IMR-90 (cell line): ENCODE data around the gene USP10. TPM values are rescaled to one million over a fixed set of nuclear protein-coding genes. Genes with fewer than 3 reads are reported as not detected.
A peak's percentile ranks its signal among the peaks of the same experiment; 100 is the strongest.

ENCODE experiments used
- ATAC-seq: fragments of 200-7000 bp; cut with Tn5 transposase; 2 replicates; pipeline ENCODE4 v1.9.1; 2020; ENCODE audit warnings: low read depth, mild to moderate bottlenecking, moderate library complexity
- BruUV-seq: library from RNA; stranded (reverse); fragments of 400-500 nt; replicated peaks from 2 replicates; lab custom pipeline; 2021; lab: Mats Ljungman, UMichigan
- CTCF ChIA-PET: fragments of 300-600 bp; formaldehyde crosslinking; extraction: SDS; loops from one replicate; lab custom pipeline; 2021; ENCODE audit warnings: antibody characterized with exemption; lab: Yijun Ruan, JAX
- POLR2A ChIA-PET: fragments of 300-600 bp; sonication (Branson Sonifier 250); formaldehyde crosslinking; loops from one replicate; lab custom pipeline; 2022; ENCODE audit warnings: antibody characterized with exemption; ENCODE audit not compliant: unreplicated experiment; lab: Charles Lee
- DNase-seq: peaks from one replicate; pipeline ENCODE4 v3.0.0; 2013
- H2AFZ ChIP-seq: replicated peaks from 2 replicates; pipeline ENCODE3; 2013; ENCODE audit warnings: low read length, mild to moderate bottlenecking; ENCODE audit not compliant: poor library complexity
- H2AK5ac ChIP-seq: 2 replicates; pipeline ENCODE4 v1.6.1; 2013; ENCODE audit warnings: low read depth, low read length, inconsistent platforms
- H2AK9ac ChIP-seq: replicated peaks from 2 replicates; pipeline ENCODE3; 2013; ENCODE audit warnings: mild to moderate bottlenecking, low read depth, low read length, moderate library complexity; ENCODE audit not compliant: poor library complexity
- H2BK120ac ChIP-seq: 2 replicates; pipeline ENCODE4 v1.6.1; 2013; ENCODE audit warnings: low read depth, low read length, inconsistent platforms
- H2BK15ac ChIP-seq: 3 replicates; pipeline ENCODE4 v1.6.1; 2013; ENCODE audit warnings: low read depth, low read length, inconsistent platforms
- H2BK20ac ChIP-seq: 2 replicates; pipeline ENCODE4 v1.6.1; 2013; ENCODE audit warnings: low read depth, mild to moderate bottlenecking, inconsistent platforms, low read length, moderate library complexity
- H2BK5ac ChIP-seq: 2 replicates; pipeline ENCODE4 v1.6.1; 2013; ENCODE audit warnings: mild to moderate bottlenecking, low read depth, low read length, inconsistent platforms; ENCODE audit not compliant: poor library complexity, severe bottlenecking
- H3K14ac ChIP-seq: replicated peaks from 2 replicates; pipeline ENCODE4 v1.6.1; 2013; ENCODE audit warnings: low read depth, low read length, inconsistent platforms
- H3K18ac ChIP-seq: 2 replicates; pipeline ENCODE4 v1.6.1; 2013; ENCODE audit warnings: low read depth, low read length, control low read depth
- H3K23ac ChIP-seq: 2 replicates; pipeline ENCODE4 v1.6.1; 2013; ENCODE audit warnings: low read depth, low read length, inconsistent platforms
- H3K27ac ChIP-seq: 2 replicates; pipeline ENCODE4 v1.5.1; 2013; ENCODE audit warnings: mild to moderate bottlenecking, control low read depth, low read length; ENCODE audit not compliant: insufficient read depth
- H3K27me3 ChIP-seq: 2 replicates; pipeline ENCODE4 v1.6.1; 2013; ENCODE audit warnings: low read length; ENCODE audit not compliant: control insufficient read depth, insufficient read depth
- H3K36me3 ChIP-seq: 2 replicates; pipeline ENCODE4 v1.6.1; 2013; ENCODE audit warnings: low read length, mixed read lengths; ENCODE audit not compliant: control insufficient read depth, insufficient read depth
- H3K4ac ChIP-seq: 2 replicates; pipeline ENCODE4 v1.6.1; 2013; ENCODE audit warnings: low read depth, low read length, inconsistent platforms
- H3K4me1 ChIP-seq: 2 replicates; pipeline ENCODE4 v1.6.1; 2013; ENCODE audit warnings: low read length, mixed read lengths; ENCODE audit not compliant: control insufficient read depth, insufficient read depth
- H3K4me2 ChIP-seq: 2 replicates; pipeline ENCODE4 v1.6.1; 2013; ENCODE audit warnings: low read depth, mild to moderate bottlenecking, control low read depth, low read length, moderate library complexity
- H3K4me3 ChIP-seq: 2 replicates; pipeline ENCODE4 v1.5.1; 2013; ENCODE audit warnings: low read depth, mild to moderate bottlenecking, control low read depth, low read length, moderate library complexity; ENCODE audit not compliant: insufficient read depth
- H3K56ac ChIP-seq: 2 replicates; pipeline ENCODE4 v1.6.1; 2013; ENCODE audit warnings: low read length, inconsistent platforms; ENCODE audit not compliant: insufficient read depth; ENCODE audit errors: extremely low read depth
- H3K79me1 ChIP-seq, 2 experiments: 2 replicates each; pipeline ENCODE4 v1.6.1; 2013; ENCODE audit warnings: low read length in 2 of 2, inconsistent platforms in 1 of 2, low read depth in 1 of 2
- H3K9ac ChIP-seq: 2 replicates; pipeline ENCODE4 v1.6.1; 2013; ENCODE audit warnings: low read depth, low read length, control low read depth
- H3K9me1 ChIP-seq: 2 replicates; pipeline ENCODE4 v1.6.1; 2013; ENCODE audit warnings: low read length, inconsistent platforms; ENCODE audit not compliant: insufficient read depth
- H3K9me3 ChIP-seq: 2 replicates; pipeline ENCODE4 v1.6.1; 2013; ENCODE audit warnings: low read length; ENCODE audit not compliant: control insufficient read depth, insufficient read depth
- H4K20me1 ChIP-seq: 2 replicates; pipeline ENCODE4 v1.6.1; 2013; ENCODE audit warnings: low read length, inconsistent platforms; ENCODE audit not compliant: insufficient read depth
- H4K5ac ChIP-seq: 2 replicates; pipeline ENCODE4 v1.6.1; 2013; ENCODE audit warnings: mild to moderate bottlenecking, low read depth, low read length, control low read depth
- H4K8ac ChIP-seq, 2 experiments: 2 replicates each; pipeline ENCODE4 v1.6.1; 2013; ENCODE audit warnings: low read depth in 2 of 2, low read length in 2 of 2, control low read depth in 1 of 2, inconsistent platforms in 1 of 2
- H4K91ac ChIP-seq: 2 replicates; pipeline ENCODE4 v1.6.1; 2013; ENCODE audit warnings: low read depth, low read length, inconsistent platforms; ENCODE audit not compliant: insufficient read depth
- BHLHE40 ChIP-seq: fragments of 150-350 bp; IDR thresholded peaks from 2 replicates; pipeline ENCODE4 v1.6.1; 2016; ENCODE audit warnings: mild to moderate bottlenecking, low read depth, low read length
- CEBPB ChIP-seq: IDR thresholded peaks from 2 replicates; pipeline ENCODE4 v1.6.1; 2012; ENCODE audit warnings: low read depth, low read length, improper control_type of control experiment
- CHD1 ChIP-seq: IDR thresholded peaks from 2 replicates; pipeline ENCODE4 v1.6.1; 2012; ENCODE audit warnings: low read depth, low read length, improper control_type of control experiment
- ELK1 ChIP-seq: fragments of 150-350 bp; IDR thresholded peaks from 2 replicates; pipeline ENCODE4 v1.6.1; 2016; ENCODE audit warnings: low read depth, mild to moderate bottlenecking, low read length, moderate library complexity, borderline replicate concordance
- FOS ChIP-seq: fragments of 150-350 bp; IDR thresholded peaks from 2 replicates; pipeline ENCODE4 v1.6.1; 2016; ENCODE audit warnings: low read depth, low read length
- MAFK ChIP-seq: IDR thresholded peaks from 2 replicates; pipeline ENCODE4 v1.6.1; 2012; ENCODE audit warnings: low read depth, low read length, improper control_type of control experiment
- MAZ ChIP-seq: IDR thresholded peaks from 2 replicates; pipeline ENCODE4 v1.6.1; 2012; ENCODE audit warnings: low read depth, mild to moderate bottlenecking, low read length, improper control_type of control experiment, moderate library complexity, borderline replicate concordance
- MXI1 ChIP-seq: IDR thresholded peaks from 2 replicates; pipeline ENCODE4 v1.6.1; 2012; ENCODE audit warnings: low read depth, mild to moderate bottlenecking, low read length, moderate library complexity, borderline replicate concordance
- NFE2L2 ChIP-seq: fragments of 150-350 bp; IDR thresholded peaks from 2 replicates; pipeline ENCODE4 v1.6.1; 2016; ENCODE audit warnings: low read depth, mild to moderate bottlenecking, low read length
- POLR2A ChIP-seq: IDR thresholded peaks from 2 replicates; pipeline ENCODE4 v1.6.1; 2012; ENCODE audit warnings: mild to moderate bottlenecking, low read depth, low read length
- RAD21 ChIP-seq: IDR thresholded peaks from 2 replicates; pipeline ENCODE4 v1.6.1; 2012; ENCODE audit warnings: low read length, improper control_type of control experiment
- RCOR1 ChIP-seq: IDR thresholded peaks from 2 replicates; pipeline ENCODE4 v1.6.1; 2012; ENCODE audit warnings: mild to moderate bottlenecking, low read length, improper control_type of control experiment; ENCODE audit not compliant: insufficient replicate concordance
- RFX5 ChIP-seq: IDR thresholded peaks from 2 replicates; pipeline ENCODE4 v1.8.0; 2012; ENCODE audit warnings: low read depth, mild to moderate bottlenecking, low read length, moderate library complexity
- SMC3 ChIP-seq: fragments of 150-350 bp; IDR thresholded peaks from 2 replicates; pipeline ENCODE4 v1.6.1; 2016; ENCODE audit warnings: low read depth, mild to moderate bottlenecking, antibody characterized with exemption, low read length, moderate library complexity
- USF2 ChIP-seq: fragments of 150-350 bp; IDR thresholded peaks from 2 replicates; pipeline ENCODE4 v1.6.1; 2017; ENCODE audit warnings: mild to moderate bottlenecking, antibody characterized with exemption, low read length, low read depth
- WGBS, 2 experiments: methylation state at CpG; one replicate each; pipeline versions ENCODE4 v1.1.5 to v1.1.7; 2013; ENCODE audit warnings: missing lambda C conversion rate in 2 of 2; ENCODE audit not compliant: insufficient read length in 1 of 2; ENCODE audit errors: extremely low coverage in 2 of 2; 5-methylcytosine and 5-hydroxymethylcytosine counted together
- dilution Hi-C: fragments of 300-500 bp; cut with HindIII; formaldehyde crosslinking; loops from one replicate; pipeline ENCODE4 v1.14.3; 2018; ENCODE audit warnings: low sequenced_read_pairs; ENCODE audit not compliant: unreplicated experiment
- in situ Hi-C: fragments of 300-500 bp; cut with MboI; formaldehyde crosslinking; loops from 3 replicates; pipeline ENCODE4 v1.14.3; 2019; ENCODE audit warnings: low sequenced_read_pairs, inconsistent platforms, mixed read lengths
- intact Hi-C: fragments of 100-400 bp; cut with micrococcal nuclease; formaldehyde crosslinking; loops from 2 replicates; pipeline ENCODE4 v1.10.0; 2022
- polyA plus RNA-seq, 3 experiments: library from polyadenylated mRNA; depleted of rRNA; stranded (reverse); fragments of >200 nt; gene quantifications; 2 replicates each; pipeline ENCODE4 v1.2.3, GENCODE V29; 2012; ENCODE audit warnings: low replicate concordance in 1 of 3
- total RNA-seq: library from RNA; depleted of rRNA; stranded (reverse); fragments of >200 nt; gene quantifications from 2 replicates; pipeline ENCODE4 v1.2.3, GENCODE V29; 2012
- TF ChIP-seq, protein P1 (sequence below): conservative IDR thresholded peaks from 2 replicates; pipeline ENCODE4 v1.5.1; 2012; ENCODE audit warnings: mild to moderate bottlenecking, low read depth, low read length, improper control_type of control experiment

Gene USP10
- total and polyA plus RNA-seq, 2 of the 4 experiments (the other 2 are of a cell fraction), result 54.3 to 79.0 TPM

DNA sequence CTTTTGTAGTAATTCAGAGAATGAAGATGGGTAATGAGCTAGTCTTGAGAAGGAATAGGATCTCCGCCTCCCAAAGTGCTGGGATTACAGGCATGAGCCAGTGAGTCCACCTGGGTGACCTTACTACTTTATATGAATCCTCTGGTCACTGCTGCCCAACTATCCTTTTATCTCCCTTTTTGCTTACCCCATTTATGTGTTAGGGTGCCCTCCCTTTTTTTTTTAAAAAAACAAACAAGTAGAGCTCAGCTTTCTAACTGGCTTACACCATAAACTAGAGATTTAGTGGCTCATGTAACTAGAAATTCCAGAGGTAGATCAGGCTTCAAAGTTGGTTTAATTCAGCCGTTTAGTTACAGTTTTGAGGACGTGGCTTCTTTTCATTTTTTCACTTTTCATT is 15.6 kb downstream of the USP10 start:
- Histone ChIP-seq H2BK120ac (no peak overlapping the region), H3K36me3 (0 out of 2 replicates have a peak, but pooled peaks cover 3% of the 10 kb centered on the region), H3K27ac (peak overlapping the region; percentile 2; the same call in 1 of the 2 replicates), H2BK20ac (no peak overlapping the region), H4K5ac (no peak overlapping the region), H2BK15ac (no peak overlapping the region), H3K79me1 (peaks cover 12 to 85% of the 10 kb centered on the region in 2 experiments), H3K56ac (no peak overlapping the region), H3K9me3 (no peaks in the 10 kb centered on the region), H3K4ac (no peak overlapping the region), H2AK5ac (0 out of 2 replicates have a peak overlapping the region, but pooled peaks have one; percentile 7), H4K91ac (no peak overlapping the region; the same call in 1 of the 2 replicates), H3K23ac (no peak overlapping the region), H2AK9ac (no peak overlapping the region), H4K8ac (no peak overlapping the region), H3K9ac (no peak overlapping the region), H3K14ac (no peak overlapping the region), H4K20me1 (peaks cover 97% of the 10 kb centered on the region), H3K4me2 (no peak overlapping the region), H3K18ac (no peak overlapping the region), H2AFZ (no peak overlapping the region), H3K9me1 (peaks cover 46% of the 10 kb centered on the region), H3K27me3 (no peaks in the 10 kb centered on the region), H3K4me3 (no peak overlapping the region), H2BK5ac (no peak overlapping the region), H3K4me1 (peaks cover 10% of the 10 kb centered on the region)
- intact Hi-C loops, result no loop called here
- dilution Hi-C loops, result no loop called here
- POLR2A ChIA-PET, result interaction anchor here (0.6 kb wide), 1 partner anchor 132 kb away, joined by 3 read pairs; no protein-coding TSS in a partner anchor
- in situ Hi-C loops, result loop anchor here (25.0 kb wide), 1 partner anchor 428 kb away; the partner anchor contains the start of gene WFDC1
- 0 out of 2 replicates have a peak, but pooled peaks have one; percentile 27 for ATAC-seq
- no peak for DNase-seq
- no TSS peak for BruUV-seq
- CTCF ChIA-PET, result interaction anchor here (0.6 kb wide), 1 partner anchor 41 kb away, joined by 3 read pairs; no protein-coding TSS in a partner anchor
- WGBS, 2 experiments, result 92% methylated on average over 2 of the region's 3 CpGs; no CpG with 5 or more reads in 1 of the 2 experiments
- TF ChIP-seq ELK1, result no peak
- no peak for TF ChIP-seq SMC3
- TF ChIP-seq RCOR1, result no peak
- no peak for TF ChIP-seq MAZ
- no peak for TF ChIP-seq CHD1
- TF ChIP-seq NFE2L2, result no peak
- TF ChIP-seq FOS, result no peak
- no peak for TF ChIP-seq POLR2A
- TF ChIP-seq, protein P1, sequence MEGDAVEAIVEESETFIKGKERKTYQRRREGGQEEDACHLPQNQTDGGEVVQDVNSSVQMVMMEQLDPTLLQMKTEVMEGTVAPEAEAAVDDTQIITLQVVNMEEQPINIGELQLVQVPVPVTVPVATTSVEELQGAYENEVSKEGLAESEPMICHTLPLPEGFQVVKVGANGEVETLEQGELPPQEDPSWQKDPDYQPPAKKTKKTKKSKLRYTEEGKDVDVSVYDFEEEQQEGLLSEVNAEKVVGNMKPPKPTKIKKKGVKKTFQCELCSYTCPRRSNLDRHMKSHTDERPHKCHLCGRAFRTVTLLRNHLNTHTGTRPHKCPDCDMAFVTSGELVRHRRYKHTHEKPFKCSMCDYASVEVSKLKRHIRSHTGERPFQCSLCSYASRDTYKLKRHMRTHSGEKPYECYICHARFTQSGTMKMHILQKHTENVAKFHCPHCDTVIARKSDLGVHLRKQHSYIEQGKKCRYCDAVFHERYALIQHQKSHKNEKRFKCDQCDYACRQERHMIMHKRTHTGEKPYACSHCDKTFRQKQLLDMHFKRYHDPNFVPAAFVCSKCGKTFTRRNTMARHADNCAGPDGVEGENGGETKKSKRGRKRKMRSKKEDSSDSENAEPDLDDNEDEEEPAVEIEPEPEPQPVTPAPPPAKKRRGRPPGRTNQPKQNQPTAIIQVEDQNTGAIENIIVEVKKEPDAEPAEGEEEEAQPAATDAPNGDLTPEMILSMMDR, result no peak
- no peak for TF ChIP-seq RFX5
- no peak for TF ChIP-seq RAD21
- no peak for TF ChIP-seq MAFK
- no peak for TF ChIP-seq USF2
- no peak for TF ChIP-seq BHLHE40
- TF ChIP-seq MXI1, result no peak
- TF ChIP-seq CEBPB, result no peak
